Adipose tissue (tissue), 3 donors: Measurements from ENCODE around the gene HS1BP3. TPM values are rescaled to one million over a fixed set of nuclear protein-coding genes. Genes with fewer than 3 reads are reported as not detected.

Experiments used
- H3K27ac ChIP-seq: one replicate; pipeline ENCODE4 v1.5.1; 2013; ENCODE audit warnings: low read depth, low read length
- WGBS, 3 donors: extraction: QIAGEN DNeasy Blood & Tissue Kit; methylation state at CpG; one replicate each; pipeline ENCODE4 v1.1.7; 2013; 5-methylcytosine and 5-hydroxymethylcytosine counted together
- polyA plus RNA-seq, 3 donors: library from polyadenylated mRNA; stranded (reverse); fragments of 200-250 nt; gene quantifications; one replicate each; pipeline ENCODE4 v1.2.3, GENCODE V29; 2013
- donor health status: healthy with polysubstance abuse.
- donor health status: Bipolar disorder and iron deficiency.
- donor health status: healthy.

Gene HS1BP3
- polyA plus RNA-seq, 3 donors, result 11.9 to 25.1 (median 14.8) TPM

- 0 to 1% (median 0%) methylated on average over 58 to 85 of the region's 86 CpGs for WGBS, 3 donors
- no peak within 1 kb of the TSS for H3K27ac ChIP-seq
Observed at GRCh38 chr2:20666304-20667150, 15.6 kb upstream of the HS1BP3 start, which contains the start of gene GDF7. TSS of gene GDF7 (plus strand) at chr2:20667144. CDS start at chr2:20667240, 96 bp downstream.

- H3K27ac ChIP-seq, result no peak overlapping the region
- WGBS, 3 donors, result 1 to 2% (median 2%) methylated on average over 32 to 34 of the region's 34 CpGs
Observed at GRCh38 chr2:20666005-20666303, 15.1 kb upstream of the HS1BP3 start.

GRCh38 chr2:20665243-20666004 is 14.5 kb upstream of the HS1BP3 start:
- 3 to 6% (median 6%) methylated on average over 49 of the region's 49 CpGs for WGBS, 3 donors
- H3K27ac ChIP-seq, result no peak overlapping the region

DNA sequence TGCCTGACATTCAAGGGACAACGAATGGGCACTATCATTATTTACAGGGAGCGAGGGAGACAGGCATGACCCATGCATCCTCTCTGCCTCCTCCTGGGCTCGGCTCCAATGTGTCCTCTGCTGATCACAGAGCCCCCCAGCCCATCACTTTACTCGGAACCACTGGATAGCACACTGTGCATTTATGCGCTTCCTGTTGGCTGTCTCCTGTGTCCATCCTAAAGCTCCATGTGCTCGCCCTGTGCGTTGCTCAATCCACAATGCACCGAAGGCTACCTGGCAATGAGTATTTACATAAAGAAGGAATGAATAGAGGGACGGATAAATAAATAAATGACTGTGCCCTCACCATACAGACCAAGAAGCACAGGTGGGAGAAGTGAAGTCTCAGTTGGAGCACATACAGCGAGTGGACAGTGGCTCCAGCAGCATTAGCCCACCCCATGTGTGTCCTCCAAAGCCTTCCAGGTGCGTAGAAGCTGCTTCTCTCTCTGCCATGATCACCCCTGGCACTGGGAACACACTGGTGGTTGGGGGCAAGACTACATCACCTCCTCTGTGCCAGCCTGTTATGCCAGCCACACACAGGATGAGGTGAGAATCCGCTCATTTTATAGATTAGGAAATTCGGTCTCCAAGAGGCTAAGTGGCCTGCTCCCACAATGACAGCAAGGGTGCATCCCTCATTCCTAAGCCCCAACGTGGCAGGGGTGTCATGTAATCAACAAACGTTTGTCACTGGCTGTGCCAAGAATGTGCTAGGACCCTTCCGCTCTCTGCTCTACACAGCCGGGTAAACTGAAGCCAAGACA is 13.7 kb upstream of the HS1BP3 start:
- 25 to 38% (median 33%) methylated on average over 17 of the region's 17 CpGs for WGBS, 3 donors
- H3K27ac ChIP-seq, result no peak overlapping the region

DNA sequence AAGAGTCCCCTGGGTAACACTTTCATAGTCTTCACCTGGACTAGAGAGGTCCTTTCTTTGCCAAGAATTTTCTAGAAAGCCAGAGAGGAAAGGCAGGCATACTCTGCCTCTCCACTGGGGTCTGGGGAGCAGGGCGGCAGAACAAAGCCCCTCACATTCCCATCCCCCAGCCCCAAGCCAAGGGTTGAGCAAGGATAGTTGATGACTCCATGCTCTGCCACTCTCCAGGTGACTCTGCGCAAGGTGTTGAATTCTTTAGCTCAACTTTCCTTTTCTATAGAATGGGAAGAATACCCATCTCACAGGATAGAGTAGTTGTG is 13.1 kb upstream of the HS1BP3 start:
- WGBS, 3 donors, result 34 to 67% (median 54%) methylated on average over 2 of the region's 2 CpGs
- no peak overlapping the region for H3K27ac ChIP-seq

DNA sequence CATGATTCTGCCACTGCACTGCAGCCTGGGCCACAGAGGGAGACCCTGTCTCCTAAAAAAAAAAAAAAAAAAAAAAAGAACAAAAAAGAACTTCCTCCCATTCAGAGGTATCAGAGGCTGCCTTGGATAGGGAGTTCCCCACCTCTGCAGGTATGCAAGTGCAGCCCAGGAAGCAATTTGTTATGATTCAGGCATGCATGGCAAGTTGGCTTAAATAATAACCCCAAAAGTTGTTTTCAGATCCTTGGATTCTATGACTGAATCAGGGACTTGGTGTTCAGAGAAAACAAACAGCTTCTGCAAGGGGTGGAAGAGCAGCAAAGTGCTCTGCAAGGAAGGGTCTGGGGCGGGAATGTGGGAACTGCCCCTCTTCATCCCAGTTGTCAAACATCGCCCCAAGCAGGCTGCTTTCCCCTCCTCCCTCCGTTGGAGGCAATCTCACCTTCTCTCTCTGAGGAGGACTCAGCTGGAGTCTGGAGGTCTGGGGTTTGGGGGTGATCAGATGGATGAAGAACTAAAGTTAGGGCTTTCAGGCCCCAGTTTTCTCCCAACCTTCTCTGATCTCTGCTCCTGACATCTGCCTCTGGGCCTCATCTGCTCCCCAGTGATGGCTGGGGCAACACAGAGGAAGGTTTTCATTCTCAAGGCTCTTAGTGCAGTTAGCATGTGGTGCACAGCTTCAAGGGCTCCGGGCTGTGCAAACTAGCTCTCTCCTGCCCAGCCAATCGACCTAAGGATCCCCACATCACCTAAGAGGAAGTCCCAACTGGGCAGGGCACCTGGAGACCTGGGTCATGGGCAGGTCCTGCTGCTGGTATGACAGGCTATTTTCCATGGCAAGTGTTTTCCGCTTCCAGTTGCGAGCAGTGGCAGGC is 12.5 kb upstream of the HS1BP3 start:
- H3K27ac ChIP-seq, result no peak overlapping the region
- WGBS, 3 donors, result 38 to 52% (median 49%) methylated on average over 7 of the region's 7 CpGs

DNA sequence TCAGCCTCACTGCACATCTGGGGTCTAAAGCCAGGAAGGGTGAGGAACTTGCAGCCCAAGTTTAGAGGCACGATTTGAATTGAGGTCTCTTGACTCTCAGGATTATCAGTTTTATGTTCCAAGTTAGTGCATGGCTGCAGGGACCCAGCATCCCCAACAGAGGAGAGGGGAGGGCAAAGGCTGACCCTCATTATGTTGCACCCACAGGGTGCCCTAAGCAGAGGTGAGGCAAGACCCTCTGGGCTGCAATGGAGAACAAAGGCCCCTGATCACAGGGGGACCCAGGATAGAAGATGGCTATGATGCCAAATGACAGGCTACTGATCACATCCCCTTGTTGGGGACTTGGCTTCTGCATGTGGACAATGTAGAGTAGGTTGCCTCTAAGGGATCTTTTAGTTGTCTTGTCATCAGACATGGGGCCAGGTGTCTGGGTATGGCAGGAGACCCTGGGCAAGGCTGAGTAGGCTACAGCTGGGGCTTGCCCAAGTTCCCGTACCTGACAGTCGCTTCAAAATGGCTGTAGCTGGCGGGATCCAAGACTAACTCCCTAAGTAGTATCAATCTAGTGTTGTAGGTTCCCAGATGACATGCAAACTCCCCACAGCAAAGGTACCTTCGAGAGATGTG is 11.5 kb upstream of the HS1BP3 start:
- WGBS, 3 donors, result 60 to 77% (median 73%) methylated on average over 5 of the region's 5 CpGs
- no peak overlapping the region for H3K27ac ChIP-seq

- no peak overlapping the region for H3K27ac ChIP-seq
- WGBS, 3 donors, result 24 to 34% (median 33%) methylated on average over 11 of the region's 11 CpGs
Observed at GRCh38 chr2:20661421-20662307, 10.8 kb upstream of the HS1BP3 start.

GRCh38 chr2:20660506-20661420 is 9.9 kb upstream of the HS1BP3 start:
- H3K27ac ChIP-seq, result no peak overlapping the region
- 43 to 58% (median 56%) methylated on average over 8 of the region's 8 CpGs for WGBS, 3 donors

- no peak overlapping the region for H3K27ac ChIP-seq
- WGBS, 3 donors, result 71 to 72% (median 72%) methylated on average over 4 of the region's 4 CpGs
Observed at GRCh38 chr2:20657522-20658235, 6.8 kb upstream of the HS1BP3 start.

- 75 to 88% (median 82%) methylated on average over 7 of the region's 7 CpGs for WGBS, 3 donors
- no peak overlapping the region for H3K27ac ChIP-seq
Observed at GRCh38 chr2:20656561-20656960, 5.7 kb upstream of the HS1BP3 start.

- H3K27ac ChIP-seq, result no peak overlapping the region
- WGBS, 3 donors, result 77 to 86% (median 83%) methylated on average over 2 of the region's 2 CpGs
Observed at GRCh38 chr2:20654535-20654813, 3.6 kb upstream of the HS1BP3 start.

- no peak overlapping the region for H3K27ac ChIP-seq
- 78 to 89% (median 85%) methylated on average over 7 of the region's 7 CpGs for WGBS, 3 donors
Observed at GRCh38 chr2:20653695-20654534, 3.0 kb upstream of the HS1BP3 start.

- 94 to 98% (median 96%) methylated on average over 11 of the region's 11 CpGs for WGBS, 3 donors
- H3K27ac ChIP-seq, result no peak overlapping the region
Observed at GRCh38 chr2:20652673-20653575, 2.0 kb upstream of the HS1BP3 start.
